HCT116 (cell line): ENCODE measurements around the gene PRIMA1. TPM values are rescaled to one million over a fixed set of nuclear protein-coding genes. Genes with fewer than 3 reads are reported as not detected.

Experiments used
- ATAC-seq: fragments of 200-7000 bp; cut with Tn5 transposase; 2 replicates; pipeline ENCODE4 v1.9.1; 2020; ENCODE audit warnings: mild to moderate bottlenecking, moderate library complexity
- BruUV-seq: library from RNA; stranded (reverse); fragments of 400-500 nt; replicated peaks from 2 replicates; lab custom pipeline; 2021; lab: Mats Ljungman, UMichigan
- CTCF ChIA-PET: fragments of 300-600 bp; sonication (Branson Sonifier 250); formaldehyde crosslinking; loops from one replicate; lab custom pipeline; 2021; ENCODE audit warnings: antibody characterized with exemption; lab: Charles Lee
- POLR2A ChIA-PET: fragments of 300-600, 350-600 bp; sonication (Branson Sonifier 250); formaldehyde crosslinking; loops from one replicate; lab custom pipeline; 2021; ENCODE audit warnings: antibody characterized with exemption; lab: Charles Lee
- RAD21 ChIA-PET, 2 experiments: fragments of 300-600 bp; sonication (Branson Sonifier 250); formaldehyde crosslinking; loops; one replicate each; lab custom pipeline; 2023; ENCODE audit warnings: low total read pairs in 2 of 2; ENCODE audit not compliant: uncharacterized antibody in 2 of 2, unreplicated experiment in 2 of 2, low non-redundant PET in 1 of 2; lab: Charles Lee
- DNase-seq: peaks from one replicate; pipeline ENCODE4 v3.0.0-alpha.2; 2010; ENCODE audit warnings: low read depth, low spot score
- H2AFZ ChIP-seq: fragments of 200-600 bp; shearing (Covaris generic), sonication (generic); 2 replicates; pipeline ENCODE4 v1.6.1; 2017; ENCODE audit warnings: low read depth, mixed run types, mixed read lengths, antibody characterized with exemption, low read length; ENCODE audit not compliant: poor library complexity, severe bottlenecking
- H3K27ac ChIP-seq: 2 replicates; pipeline ENCODE4 v1.5.1; 2012; ENCODE audit warnings: low read depth, low read length
- H3K27me3 ChIP-seq: fragments of 200-600 bp; sonication (generic); 2 replicates; pipeline ENCODE4 v1.6.1; 2016; ENCODE audit warnings: mixed run types, low read length, mixed read lengths; ENCODE audit not compliant: insufficient read depth
- H3K36me3 ChIP-seq, 2 experiments: fragments of 200-500 bp in 1 of 2; fragments of 200-600 bp in 1 of 2; sonication (Bioruptor generic) in 1 of 2; sonication (generic) in 1 of 2; 2 replicates each; pipeline versions ENCODE4 v1.5.1 to v1.6.1; 2014 to 2016; ENCODE audit warnings: low read length in 2 of 2, inconsistent platforms in 1 of 2, mixed read lengths in 1 of 2, mixed run types in 1 of 2; ENCODE audit not compliant: insufficient read depth in 2 of 2, control insufficient read depth in 1 of 2
- H3K4me1 ChIP-seq, 2 experiments: fragments of 200-600 bp in 1 of 2; sonication (generic) in 1 of 2; 2 replicates each; pipeline versions ENCODE4 v1.5.1 to v1.6.1; 2012 to 2017; ENCODE audit warnings: low read length in 2 of 2, inconsistent platforms in 1 of 2, mild to moderate bottlenecking in 1 of 2, mixed read lengths in 1 of 2, mixed run types in 1 of 2, moderate library complexity in 1 of 2; ENCODE audit not compliant: insufficient read depth in 2 of 2, control insufficient read depth in 1 of 2
- H3K4me2 ChIP-seq: fragments of 200-600 bp; sonication (generic); 2 replicates; pipeline ENCODE4 v1.6.1; 2017; ENCODE audit warnings: mixed run types, low read length, mixed read lengths
- H3K4me3 ChIP-seq, 2 experiments: fragments of 200-600 bp in 1 of 2; sonication (generic) in 1 of 2; replicated peaks in 1 of 2; 2 replicates each; pipeline ENCODE4 v1.5.1; 2011 to 2016; ENCODE audit warnings: low read length in 2 of 2, control low read depth in 1 of 2, low read depth in 1 of 2, mild to moderate bottlenecking in 1 of 2, mixed read lengths in 1 of 2, mixed run types in 1 of 2
- H3K79me2 ChIP-seq: fragments of 200-600 bp; sonication (generic); 2 replicates; pipeline ENCODE4 v1.6.1; 2017; ENCODE audit warnings: mild to moderate bottlenecking, mixed run types, low read length, moderate library complexity, mixed read lengths; ENCODE audit not compliant: insufficient read depth
- H3K9ac ChIP-seq: fragments of 200-600 bp; sonication (generic); 2 replicates; pipeline ENCODE4 v1.6.1; 2016; ENCODE audit warnings: low read length, mixed read lengths
- H3K9me2 ChIP-seq: fragments of 200-600 bp; sonication (generic), shearing (Covaris generic); 2 replicates; pipeline ENCODE4 v1.6.1; 2017; ENCODE audit warnings: mixed run types, mild to moderate bottlenecking, moderate library complexity; ENCODE audit not compliant: insufficient read depth
- H3K9me3 ChIP-seq, 2 experiments: fragments of 200-500 bp in 1 of 2; fragments of 200-600 bp in 1 of 2; sonication (Bioruptor generic) in 1 of 2; sonication (generic) in 1 of 2; 2 replicates each; pipeline ENCODE4 v1.6.1; 2014 to 2017; ENCODE audit warnings: low read length in 2 of 2, mixed read lengths in 2 of 2, inconsistent platforms in 1 of 2, low read depth in 1 of 2, mild to moderate bottlenecking in 1 of 2, mixed run types in 1 of 2, moderate library complexity in 1 of 2; ENCODE audit not compliant: control insufficient read depth in 1 of 2, insufficient read depth in 1 of 2
- H4K20me1 ChIP-seq: fragments of 200-600 bp; sonication (generic), shearing (Covaris generic); 2 replicates; pipeline ENCODE4 v1.6.1; 2017; ENCODE audit warnings: mixed run types, mild to moderate bottlenecking, moderate library complexity; ENCODE audit not compliant: insufficient read depth
- CEBPB ChIP-seq: IDR thresholded peaks from 2 replicates; pipeline ENCODE4 v1.6.1; 2012; ENCODE audit warnings: low read depth
- ELF1 ChIP-seq: IDR thresholded peaks from 2 replicates; pipeline ENCODE4 v1.6.1; 2012; ENCODE audit warnings: low read depth, borderline replicate concordance
- EZH2 ChIP-seq: fragments of 200-600 bp; sonication (generic); IDR thresholded peaks from 2 replicates; pipeline ENCODE4 v1.6.1; 2017; ENCODE audit warnings: antibody characterized with exemption, mixed run types
- EZH2phosphoT487 ChIP-seq: fragments of 200-600 bp; IDR thresholded peaks from 2 replicates; pipeline ENCODE4 v1.6.1; 2018; ENCODE audit warnings: antibody characterized with exemption, borderline replicate concordance
- JUND ChIP-seq: IDR thresholded peaks from 2 replicates; pipeline ENCODE4 v1.6.1; 2012
- MAX ChIP-seq: IDR thresholded peaks from 2 replicates; pipeline ENCODE4 v1.6.1; 2012
- POLR2A ChIP-seq: IDR thresholded peaks from 2 replicates; pipeline ENCODE4 v1.7.0; 2011; ENCODE audit warnings: borderline replicate concordance; ENCODE audit not compliant: insufficient read depth, insufficient read length; ENCODE audit errors: extremely low read depth
- POLR2AphosphoS5 ChIP-seq: IDR thresholded peaks from 2 replicates; pipeline ENCODE4 v1.6.1; 2011; ENCODE audit warnings: mild to moderate bottlenecking, low read depth, low read length, moderate library complexity
- RAD21 ChIP-seq: IDR thresholded peaks from 2 replicates; pipeline ENCODE4 v1.6.1; 2012; ENCODE audit warnings: low read depth, mild to moderate bottlenecking
- SIN3A ChIP-seq: IDR thresholded peaks from 2 replicates; pipeline ENCODE4 v1.6.1; 2012; ENCODE audit warnings: low read depth
- SP1 ChIP-seq: IDR thresholded peaks from 2 replicates; pipeline ENCODE4 v1.6.1; 2012; ENCODE audit warnings: low read depth
- TCF7L2 ChIP-seq: IDR thresholded peaks from 2 replicates; pipeline ENCODE4 v1.7.0; 2011; ENCODE audit warnings: borderline replicate concordance, inconsistent platforms; ENCODE audit not compliant: insufficient read depth, insufficient read length; ENCODE audit errors: extremely low read depth
- ZFX ChIP-seq: fragments of 450-650 bp; IDR thresholded peaks from 2 replicates; pipeline ENCODE4 v1.6.1; 2017
- ZNF274 ChIP-seq: fragments of 200-500 bp; sonication (Bioruptor generic); IDR thresholded peaks from 2 replicates; pipeline ENCODE4 v1.6.1; 2014; ENCODE audit warnings: mild to moderate bottlenecking, low read depth, low read length, inconsistent platforms
- intact Hi-C: fragments of 100-400 bp; cut with micrococcal nuclease; formaldehyde crosslinking; loops from 2 replicates; pipeline ENCODE4 v1.10.0; 2022
- total RNA-seq: library from RNA; stranded (reverse); gene quantifications from one replicate; pipeline ENCODE4 v1.2.1, GENCODE V29; 2021; ENCODE audit not compliant: unreplicated experiment
- TF ChIP-seq, protein P1 (sequence below): IDR thresholded peaks from 2 replicates; pipeline ENCODE4 v1.6.1; 2011; ENCODE audit warnings: mild to moderate bottlenecking, low read length, moderate library complexity; ENCODE audit not compliant: insufficient replicate concordance; ENCODE audit errors: extremely low read depth

The PRIMA1 gene
- total RNA-seq, 1 experiment from 2014 or later: 1.5 TPM

- TF ChIP-seq ZFX (no peak), POLR2A (no peak), RAD21 (no peak), EZH2 (no peak), EZH2phosphoT487 (no peak), JUND (no peak), TCF7L2 (no peak), MAX (no peak), POLR2AphosphoS5 (no peak)
Observed at GRCh38 chr14:93780813-93781400, 7.4 kb downstream of the PRIMA1 start (continued).

DNA sequence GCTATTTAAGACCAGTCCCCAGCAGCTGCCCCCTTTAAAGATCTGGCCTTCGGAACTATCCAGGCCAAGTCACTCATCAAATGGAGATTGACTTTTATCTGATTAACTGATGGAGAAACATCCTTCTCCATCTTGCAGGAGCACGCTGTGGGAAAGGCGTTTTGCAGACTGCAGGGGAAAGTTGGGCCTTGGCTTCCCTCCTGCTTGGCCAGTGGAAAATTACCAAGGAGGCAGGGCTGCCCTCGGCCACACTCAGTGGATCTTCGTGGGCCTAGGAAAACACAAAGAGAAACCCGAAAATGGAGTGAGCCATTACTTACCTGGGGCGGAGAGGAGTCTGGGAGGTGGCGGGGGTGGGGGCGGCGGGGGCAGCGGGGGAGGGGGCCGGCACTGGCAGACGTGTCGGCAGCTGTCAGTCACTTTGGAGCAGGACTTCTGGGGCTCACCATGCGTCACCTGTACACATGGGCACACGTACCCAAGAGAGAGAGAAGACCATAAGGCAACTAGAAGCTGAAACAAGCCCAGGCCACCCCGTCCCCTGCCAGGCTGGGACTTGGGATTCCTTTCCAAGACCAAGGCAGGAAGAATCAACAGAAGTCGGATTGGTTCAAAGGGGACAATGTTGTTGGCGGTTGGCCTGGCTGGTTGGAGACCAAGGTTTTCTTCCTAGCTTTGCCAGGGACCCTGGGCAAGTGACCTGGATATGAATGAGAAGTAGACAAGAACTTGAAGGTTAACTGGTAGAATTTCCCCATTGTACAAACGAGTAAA is 9.2 kb downstream of the PRIMA1 start:
- no peaks in the 10 kb centered on the region for H3K9me2 ChIP-seq
- H3K27me3 ChIP-seq: no peaks in the 10 kb centered on the region
- TF ChIP-seq TCF7L2 (no peak), SP1 (no peak), POLR2AphosphoS5 (no peak), ZNF274 (no peak), ELF1 (no peak), SIN3A (no peak), CEBPB (no peak)
- TF ChIP-seq, protein P1, sequence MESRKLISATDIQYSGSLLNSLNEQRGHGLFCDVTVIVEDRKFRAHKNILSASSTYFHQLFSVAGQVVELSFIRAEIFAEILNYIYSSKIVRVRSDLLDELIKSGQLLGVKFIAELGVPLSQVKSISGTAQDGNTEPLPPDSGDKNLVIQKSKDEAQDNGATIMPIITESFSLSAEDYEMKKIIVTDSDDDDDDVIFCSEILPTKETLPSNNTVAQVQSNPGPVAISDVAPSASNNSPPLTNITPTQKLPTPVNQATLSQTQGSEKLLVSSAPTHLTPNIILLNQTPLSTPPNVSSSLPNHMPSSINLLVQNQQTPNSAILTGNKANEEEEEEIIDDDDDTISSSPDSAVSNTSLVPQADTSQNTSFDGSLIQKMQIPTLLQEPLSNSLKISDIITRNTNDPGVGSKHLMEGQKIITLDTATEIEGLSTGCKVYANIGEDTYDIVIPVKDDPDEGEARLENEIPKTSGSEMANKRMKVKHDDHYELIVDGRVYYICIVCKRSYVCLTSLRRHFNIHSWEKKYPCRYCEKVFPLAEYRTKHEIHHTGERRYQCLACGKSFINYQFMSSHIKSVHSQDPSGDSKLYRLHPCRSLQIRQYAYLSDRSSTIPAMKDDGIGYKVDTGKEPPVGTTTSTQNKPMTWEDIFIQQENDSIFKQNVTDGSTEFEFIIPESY: no peak
- TF ChIP-seq, all 23 proteins: peak for 0
- no TSS peak for BruUV-seq
- H3K9me3 ChIP-seq: no peaks in the 10 kb centered on the region
- ATAC-seq (no peak), DNase-seq (no peak)
- H3K36me3 ChIP-seq: no peaks in the 10 kb centered on the region
- ChIA-PET CTCF (no interaction called here), POLR2A (no interaction called here), RAD21 (no interaction called here)
- no peaks in the 10 kb centered on the region for H3K79me2 ChIP-seq
- no peak overlapping the region for H3K27ac ChIP-seq
- H3K4me2 ChIP-seq: no peak overlapping the region
- no peak overlapping the region for H3K9ac ChIP-seq
- intact Hi-C loops: no loop called here
- no peaks in the 10 kb centered on the region for H3K4me1 ChIP-seq
- H2AFZ ChIP-seq: no peak overlapping the region
- no peaks in the 10 kb centered on the region for H4K20me1 ChIP-seq
- no peak overlapping the region for H3K4me3 ChIP-seq
